ENCODE measurements around the gene HHAT. TPM values are rescaled to one million over a fixed set of nuclear protein-coding genes. Genes with fewer than 3 reads are reported as not detected.

The HHAT gene
- total RNA-seq, 1 experiment from 2014 or later, result 4.4 TPM

DNA sequence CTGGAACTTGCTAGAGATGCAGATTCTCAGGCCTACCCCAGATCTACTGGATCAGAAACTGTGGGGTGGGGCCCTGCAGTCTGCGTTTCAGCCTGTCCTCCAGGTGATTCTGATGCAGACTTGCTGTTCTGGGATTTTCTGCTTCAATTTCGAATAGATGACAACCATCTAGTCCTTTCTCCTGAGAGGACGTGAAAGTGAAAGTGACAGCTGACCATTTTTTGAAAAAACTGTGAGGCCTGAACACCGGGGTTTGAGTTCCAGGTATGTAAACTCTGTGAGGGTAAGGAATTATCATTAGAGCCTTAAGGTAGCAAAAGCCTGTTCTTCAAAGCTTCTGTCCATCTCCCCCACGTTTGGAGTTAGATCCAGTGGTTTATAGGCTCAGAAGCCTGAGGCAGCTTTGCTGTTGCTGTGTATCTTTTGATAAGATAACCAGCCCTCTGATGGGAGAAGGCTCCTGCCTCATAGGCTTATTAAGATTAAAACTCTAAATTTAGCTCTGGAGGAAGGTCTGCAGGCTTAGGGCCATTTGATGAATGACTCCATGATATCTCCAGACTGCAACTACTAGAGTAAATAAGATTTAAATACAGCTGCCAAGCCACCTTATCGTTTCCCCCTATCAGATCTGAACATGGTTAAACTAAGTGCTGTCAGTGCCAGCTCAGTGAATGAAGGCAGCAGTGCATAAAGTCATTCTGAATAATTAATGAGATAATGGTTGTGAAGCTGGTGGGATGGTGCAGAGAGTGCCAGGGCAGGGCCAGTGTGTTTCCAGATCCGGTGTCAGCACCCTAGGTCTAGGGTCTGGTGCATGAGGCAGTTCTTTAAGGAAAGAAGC lies 335.2 kb downstream of the HHAT start:
- DNase-seq (ENCODE audit: extremely low read depth, low read depth), result no peak

DNA sequence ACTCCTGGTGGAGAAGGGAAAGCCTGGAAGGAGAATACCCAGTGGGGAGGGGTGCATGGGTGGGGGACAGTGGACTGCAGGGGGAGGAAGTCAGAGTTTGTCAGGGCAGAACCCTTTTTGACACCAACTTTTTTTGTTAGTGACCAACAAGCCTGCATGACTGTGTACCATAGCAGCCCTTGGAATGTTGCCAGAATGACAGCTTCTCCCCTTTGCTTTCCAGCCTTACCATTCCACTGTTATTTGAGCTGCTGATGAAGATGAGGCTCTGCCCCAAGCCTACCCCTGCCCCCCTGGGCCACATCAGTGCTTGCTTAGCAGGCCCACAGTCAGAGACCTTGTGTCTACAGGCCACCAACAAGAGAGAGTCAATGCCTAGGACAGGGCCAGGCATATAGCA lies 341.2 kb downstream of the HHAT start:
- no peak for DNase-seq (ENCODE audit: extremely low read depth, low read depth)

DNA sequence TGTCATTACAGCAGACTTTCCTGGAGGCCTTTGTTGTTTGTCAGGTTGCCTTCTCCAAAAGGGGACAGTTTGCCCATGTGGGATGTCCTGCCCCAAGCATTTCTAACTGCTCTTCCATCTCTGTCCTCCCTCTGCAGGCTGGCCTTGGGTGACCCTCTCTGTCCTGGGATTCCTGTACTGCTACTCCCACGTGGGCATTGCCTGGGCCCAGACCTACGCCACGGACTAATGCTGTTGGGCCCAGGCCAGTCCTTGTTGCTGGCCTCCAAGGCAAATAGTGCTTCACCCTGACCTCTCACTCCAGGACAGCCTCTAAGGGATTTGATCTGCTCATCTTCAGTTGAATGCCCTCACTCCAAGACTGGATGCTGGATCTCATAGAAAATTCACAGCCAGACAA lies 345.4 kb downstream of the HHAT start:
- DNase-seq (ENCODE audit: extremely low read depth, low read depth), result no peak

DNA sequence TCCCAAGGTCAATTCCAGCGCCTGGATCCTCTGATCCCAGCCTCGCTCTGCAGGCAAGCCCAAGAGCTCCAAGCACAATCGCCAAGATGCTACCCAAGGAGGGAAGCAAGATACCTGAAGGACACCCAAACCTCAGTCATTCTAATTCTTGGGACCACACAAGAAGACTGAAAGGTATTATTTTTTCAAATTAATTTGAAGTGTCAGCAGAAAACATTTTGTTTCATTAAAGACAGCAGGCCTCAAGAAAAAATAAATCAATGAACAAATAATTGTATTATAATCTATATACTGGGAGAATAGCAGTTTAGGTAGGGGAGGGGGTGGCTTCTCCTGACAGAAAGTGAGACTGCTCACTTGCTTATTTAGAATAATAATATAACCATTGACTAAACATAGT lies 347.8 kb downstream of the HHAT start:
- no peak for DNase-seq (ENCODE audit: extremely low read depth, low read depth)

DNA sequence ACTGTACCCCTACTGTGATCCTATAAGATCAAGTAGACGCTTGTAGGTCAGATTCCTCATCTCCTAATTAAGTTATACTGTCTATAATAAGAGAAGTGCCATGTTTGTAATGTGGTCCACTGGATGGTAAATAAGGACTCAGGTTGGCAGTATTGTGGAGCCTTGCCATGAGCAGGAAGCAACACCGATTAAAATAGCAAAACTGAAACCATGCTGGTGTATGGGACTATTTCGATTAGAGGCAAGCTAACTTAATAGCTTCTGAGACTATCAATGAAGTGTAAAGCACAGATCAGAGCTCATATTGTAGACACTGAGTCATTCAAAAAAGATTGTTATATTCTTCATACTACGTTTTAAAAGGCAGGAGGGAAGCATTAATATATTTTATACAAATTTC lies 348.8 kb downstream of the HHAT start:
- DNase-seq (ENCODE audit: extremely low read depth, low read depth), result no peak

DNA sequence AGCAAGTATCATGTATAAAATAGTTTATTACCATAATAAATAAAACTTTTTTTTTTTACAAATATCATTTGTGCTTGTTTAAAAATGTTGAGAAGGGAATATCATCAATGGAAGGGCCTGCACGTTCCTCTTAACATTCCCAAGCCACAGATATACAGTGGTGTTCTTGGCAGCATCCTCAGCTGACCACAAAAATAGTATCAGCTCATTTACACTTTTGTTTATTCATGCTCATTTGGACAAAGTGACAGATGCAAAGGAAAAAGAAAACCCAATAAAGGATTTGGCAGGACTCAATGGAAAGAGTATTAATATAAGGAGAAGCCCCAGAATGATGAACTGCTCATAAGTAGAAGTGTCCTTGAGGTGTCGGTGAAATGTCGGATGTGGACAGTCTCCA lies 349.6 kb downstream of the HHAT start:
- DNase-seq (ENCODE audit: extremely low read depth, low read depth), result no peak

DNA sequence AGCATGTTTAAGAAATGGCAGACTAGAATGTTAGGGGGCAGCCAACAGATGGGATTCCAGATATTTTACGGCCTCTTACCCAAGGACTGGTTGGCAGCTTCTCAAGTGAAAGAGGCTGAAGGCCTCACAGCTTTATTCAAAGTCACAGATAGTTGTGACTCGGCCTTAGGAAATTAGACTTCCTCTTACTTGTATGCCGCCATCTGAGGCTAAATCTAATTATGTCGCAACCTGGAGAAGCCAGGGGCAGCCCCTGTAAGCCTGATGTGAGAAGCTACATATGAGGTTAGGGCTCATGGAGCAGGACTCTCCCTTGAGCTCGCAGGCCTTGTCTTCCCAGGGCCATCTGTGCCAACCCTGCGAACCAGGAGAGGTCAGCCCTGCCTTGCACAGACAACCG lies 352.5 kb downstream of the HHAT start:
- DNase-seq (ENCODE audit: extremely low read depth, low read depth), result no peak

DNA sequence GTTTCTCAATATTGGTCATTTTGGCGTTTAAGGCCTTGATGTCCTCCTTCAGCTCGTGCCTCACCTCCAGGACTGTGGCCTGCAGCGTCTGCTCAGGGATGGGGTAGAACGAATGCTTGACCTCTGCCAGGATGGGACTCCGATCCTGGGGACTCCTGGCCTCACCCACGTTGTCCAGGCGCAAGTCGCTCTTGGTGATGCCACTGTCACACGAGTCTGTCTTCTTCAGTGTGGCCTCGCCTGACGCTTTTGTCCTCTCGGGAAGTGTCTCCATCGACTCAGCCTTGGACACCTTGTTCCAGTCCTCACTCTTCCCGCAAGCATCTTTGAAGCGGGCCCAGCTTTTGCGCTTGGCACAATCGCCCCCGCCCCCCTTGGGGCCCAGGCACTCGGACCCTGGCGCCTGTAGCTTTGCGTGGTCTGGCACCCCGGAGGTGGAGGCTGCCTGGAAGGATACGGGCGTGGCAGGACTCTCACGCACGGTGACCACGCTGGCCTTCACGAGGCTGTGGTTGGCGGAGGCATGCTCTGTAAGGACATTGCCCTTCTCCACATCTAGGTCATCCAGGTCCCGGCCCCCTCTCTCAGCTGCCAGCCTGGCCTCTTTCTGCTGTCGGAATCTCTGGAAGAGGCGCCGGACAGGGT lies 354.8 kb downstream of the HHAT start:
- DNase-seq (ENCODE audit: extremely low read depth, low read depth), result no peak

DNA sequence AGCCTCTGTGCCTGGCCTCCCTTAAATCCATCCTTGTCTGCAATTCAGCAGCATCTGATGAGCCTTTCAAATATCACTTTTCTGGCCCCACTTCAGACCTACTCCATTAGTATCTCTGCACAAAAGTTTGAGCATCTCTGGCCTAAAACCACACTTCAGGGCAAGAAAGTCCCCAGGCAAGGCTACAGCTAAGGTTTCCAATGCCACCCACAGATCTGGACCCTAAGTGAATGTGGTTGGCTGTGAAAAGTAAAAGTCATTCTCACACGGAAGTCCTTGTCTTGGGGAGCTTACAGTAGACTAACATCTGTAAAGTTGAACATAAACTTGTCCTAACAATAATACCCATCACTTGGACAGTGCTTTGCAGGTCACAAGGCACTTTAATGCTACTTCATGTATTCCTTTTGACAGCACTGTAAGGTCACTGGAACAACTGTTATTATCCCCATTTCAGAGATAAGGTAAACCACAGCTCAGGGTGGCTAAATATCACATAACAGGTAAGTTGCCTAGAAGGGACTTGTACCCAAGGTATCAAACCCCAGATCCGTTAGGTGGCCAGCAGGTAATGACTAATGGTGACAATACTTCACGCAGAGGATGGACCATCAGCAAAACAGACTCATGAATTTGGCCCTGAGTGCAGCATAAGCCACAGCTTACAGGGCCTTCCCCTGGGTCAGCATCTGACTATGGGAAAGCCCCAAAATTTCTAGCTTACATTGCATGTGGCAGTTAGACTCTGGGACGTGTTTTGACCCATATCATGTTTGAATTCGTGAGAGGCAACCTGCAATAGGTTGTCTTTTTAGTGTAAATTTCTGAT lies 356.0 kb downstream of the HHAT start:
- DNase-seq (ENCODE audit: extremely low read depth, low read depth), result no peak

DNA sequence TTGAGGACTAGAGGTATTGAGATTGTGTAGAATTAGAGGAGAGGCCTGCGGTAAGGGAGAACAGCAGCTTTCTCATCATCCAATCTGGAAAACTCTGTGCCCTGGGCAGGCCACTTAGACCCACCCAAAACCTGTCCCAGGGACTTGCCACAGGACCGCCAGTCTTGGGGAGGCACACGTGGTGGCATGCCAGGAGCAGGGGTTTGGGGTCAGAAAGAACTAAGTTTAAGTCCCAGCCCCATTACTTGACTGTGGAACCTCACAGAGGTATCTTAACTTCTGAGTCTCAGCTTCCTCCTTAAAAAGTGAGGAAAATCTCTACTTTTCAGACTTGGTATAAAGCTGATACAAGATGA lies 356.6 kb downstream of the HHAT start:
- no peak for DNase-seq (ENCODE audit: extremely low read depth, low read depth)

DNA sequence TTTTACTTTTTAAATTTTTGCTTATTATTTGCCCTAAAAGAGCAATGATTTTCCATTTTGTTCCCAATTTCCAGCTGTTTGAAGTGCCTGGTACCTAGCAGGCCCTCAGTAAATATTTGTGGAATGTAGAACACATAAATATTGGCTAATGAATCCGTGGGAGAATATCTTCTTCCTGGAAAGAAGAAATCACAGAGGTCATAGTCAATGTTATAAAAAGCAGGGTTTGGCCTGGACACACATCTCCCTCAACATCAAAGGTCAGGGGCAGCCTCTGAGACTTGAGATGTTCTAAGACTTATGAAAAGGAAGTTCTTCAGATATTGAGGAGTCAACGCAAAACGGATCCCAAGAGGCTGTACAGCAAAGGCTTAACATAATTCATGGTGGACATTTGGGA lies 358.1 kb downstream of the HHAT start:
- no peak for DNase-seq (ENCODE audit: extremely low read depth, low read depth)

DNA sequence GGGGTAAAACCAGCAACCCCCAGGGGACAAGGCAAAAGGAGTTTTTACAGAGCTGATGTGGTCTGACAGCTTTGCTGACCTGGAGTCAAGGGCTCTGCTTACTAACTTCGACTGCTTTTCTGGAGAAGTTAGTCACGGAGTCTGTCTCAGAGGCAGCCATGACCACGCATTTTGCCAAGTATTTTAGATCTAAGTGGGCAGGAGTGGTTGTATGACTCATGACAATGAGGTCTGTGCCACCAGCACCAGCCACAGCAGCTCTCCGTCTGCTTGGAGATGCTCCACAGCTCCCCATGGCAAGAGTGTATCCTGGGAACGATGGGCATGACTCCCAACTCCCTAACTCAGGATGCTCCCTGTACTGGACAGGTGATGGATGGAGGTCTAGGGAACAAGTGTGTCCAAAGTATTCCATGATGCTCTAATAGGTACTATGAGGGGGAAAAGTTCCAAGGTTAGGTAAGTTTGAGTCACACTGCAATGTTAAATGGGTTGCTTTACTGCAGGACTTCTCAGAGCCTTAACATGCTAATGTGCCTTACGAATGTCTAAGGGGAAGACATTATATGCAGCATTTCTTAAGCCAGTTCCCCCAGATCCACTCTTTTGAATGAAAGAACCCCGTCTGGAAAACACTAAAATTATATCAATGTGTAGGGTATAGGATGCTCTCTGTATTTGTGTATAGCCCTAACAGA lies 359.0 kb downstream of the HHAT start:
- no peak for DNase-seq (ENCODE audit: extremely low read depth, low read depth)

DNA sequence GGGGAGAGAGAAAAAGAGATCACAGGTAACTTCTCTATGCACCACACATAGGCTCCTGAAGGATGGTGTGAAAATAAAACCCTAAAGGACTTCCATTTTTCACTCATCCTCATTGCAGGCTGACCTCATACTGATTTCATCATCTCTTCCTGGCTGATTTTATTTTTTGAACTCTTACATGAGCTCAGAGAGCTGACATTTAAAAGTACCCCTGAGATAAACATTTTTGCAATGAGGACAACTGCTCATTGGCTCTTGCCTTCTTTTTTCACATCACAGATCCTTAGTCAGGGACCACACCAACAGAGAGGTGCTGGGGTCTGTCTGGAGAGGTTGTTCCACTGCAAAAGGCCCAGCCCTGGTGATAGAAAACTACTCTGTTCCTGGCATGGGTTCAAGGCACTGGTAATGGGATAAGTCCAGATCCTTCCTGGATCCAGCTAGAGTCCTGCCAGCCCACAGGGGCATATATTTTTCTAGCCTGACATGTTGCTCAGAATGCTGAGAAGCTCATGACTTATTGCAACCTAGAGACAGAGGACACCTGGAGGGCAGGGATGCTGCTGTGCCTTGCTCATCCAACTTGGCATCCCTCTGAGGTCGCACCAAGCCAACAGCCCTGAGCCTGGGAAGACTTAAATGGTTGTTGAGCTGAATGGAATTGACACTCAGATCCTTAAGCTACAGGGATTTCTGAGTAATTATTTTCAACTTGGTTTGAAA lies 360.0 kb downstream of the HHAT start:
- DNase-seq (ENCODE audit: extremely low read depth, low read depth), result no peak

DNA sequence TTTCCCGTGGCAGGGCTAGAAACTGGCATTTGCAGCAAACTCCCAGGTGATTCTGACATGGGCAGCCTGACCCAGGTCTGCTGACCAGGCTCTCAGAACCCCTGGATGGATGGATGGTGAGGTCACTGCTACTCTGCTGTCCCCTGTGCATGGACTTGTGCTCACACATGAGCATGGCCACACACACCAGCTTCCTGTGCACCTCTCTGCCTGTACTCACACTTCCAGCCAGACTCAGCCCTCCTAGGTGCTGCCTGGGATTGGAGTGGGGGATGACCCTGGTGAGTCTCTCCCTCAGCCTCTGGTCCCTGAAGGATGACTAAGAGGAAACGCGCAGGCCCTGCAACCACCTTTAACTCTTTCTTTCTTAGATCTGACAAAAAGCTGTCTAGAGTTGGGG lies 361.1 kb downstream of the HHAT start:
- DNase-seq (ENCODE audit: extremely low read depth, low read depth), result no peak

DNA sequence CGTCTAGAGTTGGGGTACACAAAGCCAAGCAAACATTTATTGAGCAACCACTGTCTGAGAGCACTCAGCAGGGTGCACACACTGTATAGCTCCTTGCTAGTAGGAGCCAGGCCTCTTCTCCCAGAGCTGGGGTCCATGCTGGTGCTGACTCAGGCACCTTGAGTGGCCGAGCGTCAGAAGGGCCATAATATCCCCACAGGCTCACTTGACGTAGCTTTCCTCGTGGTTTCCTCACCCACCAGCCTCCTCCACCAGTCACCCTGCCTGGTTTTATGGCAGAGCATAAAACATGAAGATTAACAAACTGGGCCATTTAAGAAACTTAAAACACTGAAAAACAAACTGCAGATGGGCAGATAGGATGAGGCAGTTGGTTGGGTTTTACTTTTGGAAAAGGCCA lies 361.5 kb downstream of the HHAT start:
- no peak for DNase-seq (ENCODE audit: extremely low read depth, low read depth)

DNA sequence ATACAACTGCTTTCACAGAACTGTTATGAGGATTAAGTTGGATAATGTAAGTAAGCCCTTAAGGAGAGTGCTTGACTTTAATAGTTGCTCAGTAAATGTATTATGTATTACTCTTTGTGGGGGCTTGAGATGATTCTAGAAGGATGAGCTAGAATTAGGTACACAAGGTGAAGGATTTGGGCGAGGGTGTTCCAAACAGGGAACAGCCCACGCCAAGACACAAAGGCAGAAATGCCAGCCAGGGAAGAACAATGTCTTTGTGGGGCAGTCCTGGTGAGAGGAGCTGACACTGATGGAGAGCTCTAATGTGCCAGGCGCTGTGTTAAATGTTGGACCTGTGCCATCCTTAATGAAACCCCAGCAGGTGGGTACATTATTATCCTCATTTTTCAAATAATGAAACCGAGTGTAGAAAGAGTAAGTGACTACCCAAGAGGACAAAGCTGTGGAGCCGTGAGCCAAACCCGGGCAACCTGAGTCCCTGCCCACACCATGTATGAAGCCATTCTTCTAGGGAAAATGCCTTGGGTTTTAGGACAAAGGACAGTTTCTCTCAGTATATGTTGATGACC lies 362.4 kb downstream of the HHAT start:
- DNase-seq (ENCODE audit: extremely low read depth, low read depth), result no peak

DNA sequence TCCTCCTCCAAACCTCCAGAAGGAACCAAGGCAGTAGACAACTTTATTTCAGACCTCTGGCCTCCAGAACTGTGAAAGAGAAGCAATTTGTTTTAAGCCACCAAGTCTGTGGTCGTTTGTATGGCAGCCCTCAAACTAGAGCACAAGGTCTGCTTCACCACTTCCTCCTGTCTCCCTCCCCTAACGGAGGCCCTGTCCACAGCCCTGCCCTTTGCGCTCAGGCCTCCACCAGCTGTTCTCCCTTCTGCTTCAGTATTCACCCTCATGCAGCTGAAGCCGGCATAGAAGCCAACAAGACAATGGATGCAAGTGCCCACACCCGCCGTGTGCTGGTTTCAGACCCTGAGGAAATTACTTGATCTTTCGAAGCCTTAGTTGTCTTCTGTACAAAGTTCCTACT lies 364.1 kb downstream of the HHAT start:
- no peak for DNase-seq (ENCODE audit: extremely low read depth, low read depth)

DNA sequence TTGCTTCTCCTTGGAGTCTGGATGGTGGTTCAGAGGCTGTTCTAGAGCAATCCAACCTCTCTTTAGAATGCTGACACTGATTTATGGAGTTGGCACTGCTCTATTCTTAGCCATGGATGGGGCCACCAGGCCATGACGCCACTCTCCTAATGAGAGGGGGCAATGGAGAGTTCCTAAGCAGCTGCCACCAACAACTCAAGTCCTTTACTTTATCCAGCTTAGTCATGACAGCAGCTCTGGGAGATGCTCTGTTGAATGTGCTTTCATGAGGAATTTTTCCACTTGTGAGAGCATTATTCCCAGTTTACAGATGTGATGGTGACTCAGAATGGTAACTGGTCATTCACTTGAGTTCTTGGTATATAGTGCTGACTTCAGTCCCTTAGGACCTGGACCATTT lies 366.3 kb downstream of the HHAT start:
- DNase-seq (ENCODE audit: extremely low read depth, low read depth), result no peak

DNA sequence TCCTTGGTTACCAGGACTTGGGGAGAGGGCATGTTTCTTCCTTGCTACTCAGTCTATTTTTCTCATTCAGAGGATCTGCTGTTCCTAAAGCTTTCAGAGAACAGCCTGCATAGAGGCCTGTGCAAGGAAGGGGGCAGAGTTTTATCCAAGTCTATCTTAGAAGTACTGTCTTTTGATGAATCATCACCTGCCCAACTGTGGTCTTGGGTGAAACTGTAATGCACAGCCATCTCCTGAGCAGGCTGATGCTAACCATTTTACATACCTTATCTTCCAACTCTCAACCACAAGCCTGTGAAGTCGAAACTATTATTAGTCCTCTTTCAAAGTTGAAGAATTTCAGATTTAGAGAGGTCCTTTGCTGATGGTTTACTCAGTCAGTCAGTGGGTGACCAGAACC lies 368.0 kb downstream of the HHAT start:
- no peak for DNase-seq (ENCODE audit: extremely low read depth, low read depth)

DNA sequence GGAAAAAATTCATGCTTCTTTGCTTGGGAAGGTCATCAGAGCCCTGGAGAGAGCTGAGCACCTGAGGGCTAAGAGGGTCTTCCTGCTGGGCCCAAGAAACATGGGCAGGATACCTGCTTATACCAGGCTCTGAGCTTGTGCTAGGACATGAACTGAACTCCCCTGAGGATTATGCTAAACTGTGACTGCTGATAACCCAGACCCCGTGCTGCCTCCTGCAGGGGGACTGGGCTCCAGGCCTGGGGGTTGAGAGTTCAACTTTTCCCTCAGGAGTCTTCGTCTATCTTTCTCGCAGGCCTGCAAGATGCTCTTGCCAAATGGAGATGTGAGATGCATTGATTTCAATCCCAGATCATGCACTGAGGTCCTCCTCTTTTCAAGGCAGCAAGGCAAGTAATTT lies 368.5 kb downstream of the HHAT start:
- no peak for DNase-seq (ENCODE audit: extremely low read depth, low read depth)

Measured in NCI-H460 (cell line).